GM23338 (cell line): ENCODE results near the gene PAMR1. TPM values are rescaled to one million over a fixed set of nuclear protein-coding genes. Genes with fewer than 3 reads are reported as not detected.
A peak's percentile ranks its signal among the peaks of the same experiment; 100 is the strongest.

Source experiments
- ATAC-seq: fragments of 200-7000 bp; cut with Tn5 transposase; 3 replicates; pipeline ENCODE4 v1.9.1; 2020
- DNase-seq: peaks from one replicate; pipeline ENCODE4 v3.0.0-alpha.2; 2015; ENCODE audit warnings: low spot score
- H2AFZ ChIP-seq: fragments of 200-600 bp; sonication (generic); 2 replicates; pipeline ENCODE4 v1.8.0; 2016; ENCODE audit warnings: antibody characterized with exemption, mild to moderate bottlenecking, moderate library complexity
- H3F3A ChIP-seq: fragments of 200-600 bp; sonication (generic); replicated peaks from 2 replicates; pipeline ENCODE4 v1.8.0; 2017; ENCODE audit warnings: antibody characterized with exemption, mixed run types, low read depth
- H3K27ac ChIP-seq: fragments of 200-600 bp; sonication (generic); 2 replicates; pipeline ENCODE4 v1.6.1; 2016; ENCODE audit warnings: low read depth
- H3K27me3 ChIP-seq: fragments of 200-600 bp; sonication (generic); 2 replicates; pipeline ENCODE4 v1.8.0; 2016; ENCODE audit warnings: mild to moderate bottlenecking, mixed run types, moderate library complexity; ENCODE audit not compliant: insufficient read depth
- H3K36me3 ChIP-seq: fragments of 200-600 bp; sonication (generic); 2 replicates; pipeline ENCODE4 v1.8.0; 2016; ENCODE audit warnings: mild to moderate bottlenecking; ENCODE audit not compliant: insufficient read depth
- H3K4me1 ChIP-seq: fragments of 200-600 bp; sonication (generic); 2 replicates; pipeline ENCODE4 v1.8.0; 2016; ENCODE audit warnings: mild to moderate bottlenecking, moderate library complexity; ENCODE audit not compliant: insufficient read depth
- H3K4me2 ChIP-seq: fragments of 200-600 bp; sonication (generic); 2 replicates; pipeline ENCODE4 v1.7.1; 2017; ENCODE audit warnings: mixed run types
- H3K4me3 ChIP-seq: fragments of 200-600 bp; sonication (generic); 2 replicates; pipeline ENCODE4 v1.6.1; 2016; ENCODE audit warnings: mixed run types
- H3K79me2 ChIP-seq: fragments of 200-600 bp; sonication (generic); replicated peaks from 2 replicates; pipeline ENCODE4 v1.8.0; 2017; ENCODE audit warnings: mild to moderate bottlenecking; ENCODE audit not compliant: insufficient read depth
- H3K9me2 ChIP-seq: fragments of 200-600 bp; sonication (generic); 2 replicates; pipeline ENCODE4 v1.8.0; 2017; ENCODE audit not compliant: insufficient read depth
- H4K20me1 ChIP-seq: fragments of 200-600 bp; sonication (generic); replicated peaks from 2 replicates; pipeline ENCODE4 v1.8.0; 2017; ENCODE audit warnings: mild to moderate bottlenecking; ENCODE audit not compliant: insufficient read depth
- H3K27ac Mint-ChIP-seq: 2 replicates; pipeline ENCODE4 v1.8.0; 2020; ENCODE audit warnings: inconsistent platforms, mild to moderate bottlenecking, moderate library complexity, mixed read lengths
- H3K27me3 Mint-ChIP-seq: 3 replicates; pipeline ENCODE4 v1.8.0; 2022; ENCODE audit warnings: low read depth, mild to moderate bottlenecking, moderate library complexity, mixed read lengths, inconsistent platforms; ENCODE audit not compliant: insufficient read depth, poor library complexity
- H3K36me3 Mint-ChIP-seq: 3 replicates; pipeline ENCODE4 v1.8.0; 2021; ENCODE audit warnings: low read depth, mild to moderate bottlenecking, inconsistent platforms, moderate library complexity, mixed read lengths
- H3K4me1 Mint-ChIP-seq: 3 replicates; pipeline ENCODE4 v1.8.0; 2020; ENCODE audit warnings: mild to moderate bottlenecking, inconsistent platforms, mixed read lengths
- H3K4me3 Mint-ChIP-seq: 3 replicates; pipeline ENCODE4 v1.8.0; 2021; ENCODE audit warnings: moderate library complexity, mild to moderate bottlenecking, inconsistent platforms, mixed read lengths
- H3K9me3 Mint-ChIP-seq: 3 replicates; pipeline ENCODE4 v1.8.0; 2020; ENCODE audit warnings: moderate library complexity, mild to moderate bottlenecking, inconsistent platforms, mixed read lengths
- CREB1 ChIP-seq: fragments of 250-450 bp; sonication (Bioruptor Pico); IDR thresholded peaks from 2 replicates; pipeline ENCODE4 v1.5.0; 2020; ENCODE audit warnings: low read depth, mild to moderate bottlenecking, moderate library complexity
- ETS1 ChIP-seq: IDR thresholded peaks from 2 replicates; pipeline ENCODE4 v1.6.1; 2016; ENCODE audit warnings: antibody characterized with exemption
- EZH2phosphoT487 ChIP-seq: fragments of 200-600 bp; sonication (generic); IDR thresholded peaks from one replicate; pipeline ENCODE4 v1.8.1; 2018; ENCODE audit warnings: antibody characterized with exemption; ENCODE audit not compliant: unreplicated experiment
- JUNB ChIP-seq: IDR thresholded peaks from one replicate; pipeline ENCODE4 v1.6.1; 2016; ENCODE audit warnings: antibody characterized with exemption; ENCODE audit not compliant: unreplicated experiment
- NANOG ChIP-seq: IDR thresholded peaks from 2 replicates; pipeline ENCODE4 v1.6.1; 2016; ENCODE audit warnings: antibody characterized with exemption, borderline replicate concordance
- POLR2AphosphoS5 ChIP-seq: IDR thresholded peaks from 2 replicates; pipeline ENCODE4 v1.6.1; 2016; ENCODE audit warnings: antibody characterized with exemption, low read depth
- REST ChIP-seq: IDR thresholded peaks from one replicate; pipeline ENCODE4 v1.6.1; 2018; ENCODE audit warnings: antibody characterized with exemption; ENCODE audit not compliant: unreplicated experiment
- STAT1 ChIP-seq: IDR thresholded peaks from one replicate; pipeline ENCODE4 v1.6.1; 2016; ENCODE audit warnings: antibody characterized with exemption; ENCODE audit not compliant: unreplicated experiment
- ZNF114 ChIP-seq: fragments of 250-450 bp; sonication (Bioruptor Pico); IDR thresholded peaks from 2 replicates; pipeline ENCODE4 v1.5.0; 2020; ENCODE audit warnings: mild to moderate bottlenecking, moderate library complexity
- ZNF331 ChIP-seq: fragments of 250-450 bp; sonication (Bioruptor Pico); IDR thresholded peaks from 2 replicates; pipeline ENCODE4 v1.5.0; 2020; ENCODE audit warnings: low read depth, mild to moderate bottlenecking, moderate library complexity
- ZNF462 ChIP-seq: fragments of 250-450 bp; sonication (Bioruptor Pico); IDR thresholded peaks from 2 replicates; pipeline ENCODE4 v1.5.0; 2020; ENCODE audit warnings: mild to moderate bottlenecking, moderate library complexity
- polyA plus RNA-seq: library from polyadenylated mRNA; unstranded; fragments of >200 nt; fragmentation: Nextera tagmentation; extraction: Ambion mirVana; gene quantifications from 2 replicates; pipeline ENCODE4 v1.2.1, GENCODE V29; 2016
- total RNA-seq: library from RNA; depleted of rRNA; stranded (reverse); fragments of >200 nt; shearing (Covaris generic); gene quantifications from 2 replicates; pipeline ENCODE4 v1.2.3, GENCODE V29; 2014

Gene PAMR1
- total and polyA plus RNA-seq, 2 experiments from 2014 or later: 1.6 to 3.1 TPM

GRCh38 chr11:35526370-35526792 lies 965 bp upstream of the PAMR1 start (continued):
- no peak for TF ChIP-seq ETS1
- no peak for TF ChIP-seq ZNF114 (CRISPR knock-in tag)

GRCh38 chr11:35524780-35525179 lies 636 bp downstream of the PAMR1 start:
- DNase-seq: no peak
- Histone ChIP-seq H4K20me1 (no peaks in the 10 kb centered on the region), H3K27ac (no peak overlapping the region), H3K4me3 (peak overlapping the region; percentile 83), H3K4me2 (peak overlapping the region; percentile 97), H3F3A (peaks cover 3% of the 10 kb centered on the region; the same call in 1 of the 2 replicates), H3K9me2 (0 out of 2 replicates have a peak, but pooled peaks cover 6% of the 10 kb centered on the region), H3K79me2 (no peaks in the 10 kb centered on the region), H3K27me3 (peaks cover 38% of the 10 kb centered on the region), H3K4me1 (peaks cover 29% of the 10 kb centered on the region), H3K36me3 (no peaks in the 10 kb centered on the region), H2AFZ (peak overlapping the region; percentile 100)
- ATAC-seq: no peak; the same call in 2 of the 3 replicates
- Mint-ChIP-seq H3K4me3 (peak overlapping the region; percentile 87), H3K27me3 (peaks cover 25% of the 10 kb centered on the region), H3K36me3 (no peaks in the 10 kb centered on the region), H3K27ac (no peak overlapping the region), H3K9me3 (peaks cover 6% of the 10 kb centered on the region; the same call in 2 of the 3 replicates), H3K4me1 (peaks cover 22% of the 10 kb centered on the region; the same call in 2 of the 3 replicates)
- no peak for TF ChIP-seq ETS1
- no peak for TF ChIP-seq ZNF114 (CRISPR knock-in tag)
- TF ChIP-seq NANOG: no peak
- no peak for TF ChIP-seq ZNF331 (CRISPR knock-in tag)
- TF ChIP-seq POLR2AphosphoS5: no peak
- TF ChIP-seq CREB1 (CRISPR knock-in tag): no peak
- TF ChIP-seq JUNB: no peak
- TF ChIP-seq REST: no peak
- no peak for TF ChIP-seq ZNF462
- TF ChIP-seq EZH2phosphoT487: no peak
- no peak for TF ChIP-seq STAT1
